Measurements from ENCODE around the gene ZFAND3. TPM values are rescaled to one million over a fixed set of nuclear protein-coding genes. Genes with fewer than 3 reads are reported as not detected.

The ZFAND3 gene
- total and polyA plus RNA-seq, 10 donors, result 9.3 to 63.7 (median 49.9) TPM

DNA sequence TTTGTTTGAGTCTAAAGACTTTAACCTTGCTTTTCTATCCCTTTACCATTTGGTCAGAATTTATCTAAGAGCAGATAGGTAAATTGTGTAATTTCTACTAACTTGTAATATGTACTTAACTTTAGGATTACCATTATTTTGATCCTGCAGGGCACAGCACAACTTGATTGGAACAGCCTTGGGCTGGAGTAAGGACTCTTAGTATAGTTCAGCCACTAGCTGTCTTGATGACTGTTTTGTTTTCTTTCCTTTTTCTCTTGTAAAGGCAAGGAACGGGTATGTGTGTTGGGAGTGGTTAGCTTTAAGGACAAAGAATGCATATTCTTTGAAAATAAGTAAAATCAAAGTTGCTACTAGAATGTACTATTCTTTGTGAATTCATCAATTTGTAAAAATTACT lies 203.2 kb downstream of the ZFAND3 start:
- Histone ChIP-seq H3K4me3 (no peak overlapping the region), H3K27me3 (replicated peaks in 1 of 7) (no peaks in the 10 kb centered on the region), H3K27ac (no peak overlapping the region), H3K4me1 (peaks cover 0 to 47% (median 21%) of the 10 kb centered on the region in 6 donors), H3K9me3 (peaks cover 0 to 12% (median 9%) of the 10 kb centered on the region in 8 donors), H3K36me3 (no peaks in the 10 kb centered on the region)
- WGBS, 5 donors, result 94 to 100% (median 95%) methylated on average over 1 of the region's 1 CpG
- TF ChIP-seq POLR2AphosphoS5 (IDR thresholded peaks at IDR 0.05) (no peak), POLR2A (IDR thresholded peaks at IDR 0.05) (no peak)
- TF ChIP-seq, protein P1, sequence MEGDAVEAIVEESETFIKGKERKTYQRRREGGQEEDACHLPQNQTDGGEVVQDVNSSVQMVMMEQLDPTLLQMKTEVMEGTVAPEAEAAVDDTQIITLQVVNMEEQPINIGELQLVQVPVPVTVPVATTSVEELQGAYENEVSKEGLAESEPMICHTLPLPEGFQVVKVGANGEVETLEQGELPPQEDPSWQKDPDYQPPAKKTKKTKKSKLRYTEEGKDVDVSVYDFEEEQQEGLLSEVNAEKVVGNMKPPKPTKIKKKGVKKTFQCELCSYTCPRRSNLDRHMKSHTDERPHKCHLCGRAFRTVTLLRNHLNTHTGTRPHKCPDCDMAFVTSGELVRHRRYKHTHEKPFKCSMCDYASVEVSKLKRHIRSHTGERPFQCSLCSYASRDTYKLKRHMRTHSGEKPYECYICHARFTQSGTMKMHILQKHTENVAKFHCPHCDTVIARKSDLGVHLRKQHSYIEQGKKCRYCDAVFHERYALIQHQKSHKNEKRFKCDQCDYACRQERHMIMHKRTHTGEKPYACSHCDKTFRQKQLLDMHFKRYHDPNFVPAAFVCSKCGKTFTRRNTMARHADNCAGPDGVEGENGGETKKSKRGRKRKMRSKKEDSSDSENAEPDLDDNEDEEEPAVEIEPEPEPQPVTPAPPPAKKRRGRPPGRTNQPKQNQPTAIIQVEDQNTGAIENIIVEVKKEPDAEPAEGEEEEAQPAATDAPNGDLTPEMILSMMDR (IDR thresholded peaks at IDR 0.05 in 8 of 11, conservative IDR thresholded peaks at IDR 0.05 in 3 of 11), result no peak
- DNase-seq, result no peak
- intact Hi-C loops (cut with DNase I; ENCODE audit: low total_unique reads), result no loop called here

DNA sequence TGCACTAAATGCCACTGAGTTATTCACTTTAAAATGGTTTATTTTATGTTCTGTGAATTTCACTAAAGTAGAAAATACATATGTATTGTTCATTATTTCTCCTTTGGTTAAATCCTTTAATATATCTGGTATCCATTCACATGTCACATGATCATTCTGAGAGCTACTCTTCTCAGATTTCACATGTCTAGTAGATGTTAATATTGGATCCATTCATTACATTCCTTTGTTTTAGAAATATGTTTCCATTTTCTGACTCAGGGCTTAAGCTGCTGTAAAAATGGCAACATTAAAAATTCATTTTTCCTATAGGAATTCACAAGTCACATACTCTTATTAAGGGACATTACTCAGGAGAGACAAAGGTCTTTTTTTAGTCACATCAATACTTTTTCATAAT lies 205.4 kb downstream of the ZFAND3 start:
- Histone ChIP-seq H3K27me3 (replicated peaks in 1 of 7) (no peaks in the 10 kb centered on the region), H3K4me3 (no peak overlapping the region), H3K36me3 (no peaks in the 10 kb centered on the region), H3K27ac (no peak overlapping the region), H3K9me3 (peaks cover 0 to 12% (median 9%) of the 10 kb centered on the region in 8 donors), H3K4me1 (peaks cover 3 to 48% (median 28%) of the 10 kb centered on the region in 6 donors)
- TF ChIP-seq POLR2AphosphoS5 (IDR thresholded peaks at IDR 0.05), result no peak
- TF ChIP-seq, protein P1 (IDR thresholded peaks at IDR 0.05 in 8 of 11, conservative IDR thresholded peaks at IDR 0.05 in 3 of 11), result no peak
- TF ChIP-seq POLR2A (IDR thresholded peaks at IDR 0.05), result no peak
- intact Hi-C loops (cut with DNase I; ENCODE audit: low total_unique reads), result no loop called here
- no peak for DNase-seq

DNA sequence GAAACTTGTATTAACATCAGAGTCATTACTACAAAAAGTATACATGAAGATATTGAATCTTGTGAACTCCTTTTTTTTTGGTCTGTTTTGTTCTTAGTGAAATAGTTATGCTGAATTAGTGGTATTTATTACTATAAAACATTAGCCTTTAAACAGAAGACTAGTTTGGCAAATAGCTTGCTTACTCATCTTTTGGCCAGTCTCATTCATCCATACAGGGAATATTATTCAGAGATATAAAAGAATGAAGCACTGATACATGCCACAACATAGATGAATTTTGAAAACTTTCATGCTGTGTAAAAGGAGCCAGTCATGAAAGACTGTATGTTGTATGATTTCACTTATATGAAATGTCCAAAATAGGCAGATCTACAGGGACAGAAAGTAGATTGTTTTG lies 205.9 kb downstream of the ZFAND3 start:
- no peaks in the 10 kb centered on the region for H3K36me3 ChIP-seq
- no peak overlapping the region for H3K4me3 ChIP-seq
- no peak for DNase-seq
- TF ChIP-seq POLR2A (IDR thresholded peaks at IDR 0.05) (no peak), POLR2AphosphoS5 (IDR thresholded peaks at IDR 0.05) (no peak)
- TF ChIP-seq, protein P1 (IDR thresholded peaks at IDR 0.05 in 8 of 11, conservative IDR thresholded peaks at IDR 0.05 in 3 of 11), result no peak
- peaks cover 3 to 48% (median 26%) of the 10 kb centered on the region in 6 donors for H3K4me1 ChIP-seq
- no peak overlapping the region for H3K27ac ChIP-seq
- peaks cover 0 to 12% (median 9%) of the 10 kb centered on the region in 8 donors for H3K9me3 ChIP-seq
- intact Hi-C loops (cut with DNase I; ENCODE audit: low total_unique reads), result no loop called here
- no peaks in the 10 kb centered on the region for H3K27me3 ChIP-seq (replicated peaks in 1 of 7)

DNA sequence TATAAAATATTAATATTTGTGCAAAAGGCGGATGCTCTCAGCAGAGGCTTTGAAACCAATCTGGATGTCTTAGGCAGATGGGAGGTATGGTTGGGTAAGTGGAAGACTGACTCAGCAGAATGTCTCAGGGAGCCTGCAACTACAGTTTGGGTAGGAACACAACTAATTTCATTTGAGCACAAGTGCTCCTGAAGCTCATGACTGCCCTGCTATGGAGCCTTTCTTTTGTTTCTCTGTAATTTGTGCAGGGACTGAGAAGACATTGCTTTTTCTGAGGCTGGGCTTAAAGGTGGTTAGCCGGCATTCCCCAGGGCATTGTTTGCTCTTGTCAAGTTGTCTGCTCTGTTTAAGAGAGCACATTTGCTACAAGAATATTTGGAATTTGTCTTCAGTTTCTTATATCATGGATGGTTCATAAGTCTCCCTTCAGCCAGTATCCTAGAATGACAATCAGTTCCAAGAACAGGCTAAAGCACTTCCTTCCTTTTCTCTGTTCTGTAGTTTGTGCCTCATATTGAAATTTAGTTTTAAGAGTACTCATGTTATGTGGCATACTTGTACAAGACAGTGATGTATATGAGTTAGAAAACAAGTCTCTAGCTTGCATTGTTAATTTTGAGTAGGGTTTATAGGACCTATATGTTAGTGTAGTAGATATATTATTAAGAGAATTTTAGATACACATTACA lies 208.3 kb downstream of the ZFAND3 start:
- Histone ChIP-seq H3K27ac (no peak overlapping the region), H3K27me3 (replicated peaks in 1 of 7) (no peaks in the 10 kb centered on the region), H3K4me3 (no peak overlapping the region), H3K4me1 (peaks cover 3 to 38% (median 18%) of the 10 kb centered on the region in 6 donors), H3K9me3 (peaks cover 0 to 12% (median 9%) of the 10 kb centered on the region in 8 donors), H3K36me3 (no peaks in the 10 kb centered on the region)
- 49 to 70% (median 60%) methylated on average over 2 of the region's 2 CpGs for WGBS, 5 donors
- TF ChIP-seq, protein P1 (IDR thresholded peaks at IDR 0.05 in 8 of 11, conservative IDR thresholded peaks at IDR 0.05 in 3 of 11), result no peak
- TF ChIP-seq POLR2A (IDR thresholded peaks at IDR 0.05) (no peak), POLR2AphosphoS5 (IDR thresholded peaks at IDR 0.05) (no peak)
- intact Hi-C loops (cut with DNase I; ENCODE audit: low total_unique reads), result no loop called here
- no peak for DNase-seq

Measured in spleen (tissue), 11 donors.